Activated T-cell treated with anti-CD3 and anti-CD28 coated beads, Interleukin-2, amount 50 U/mL, for 48 hours (primary cell): ENCODE data around the gene SYNGR2.

Experiments used
- DNase-seq, 2 experiments: peaks; one replicate each; pipeline ENCODE4 v3.0.0-alpha.2; 2020

The SYNGR2 gene

DNA sequence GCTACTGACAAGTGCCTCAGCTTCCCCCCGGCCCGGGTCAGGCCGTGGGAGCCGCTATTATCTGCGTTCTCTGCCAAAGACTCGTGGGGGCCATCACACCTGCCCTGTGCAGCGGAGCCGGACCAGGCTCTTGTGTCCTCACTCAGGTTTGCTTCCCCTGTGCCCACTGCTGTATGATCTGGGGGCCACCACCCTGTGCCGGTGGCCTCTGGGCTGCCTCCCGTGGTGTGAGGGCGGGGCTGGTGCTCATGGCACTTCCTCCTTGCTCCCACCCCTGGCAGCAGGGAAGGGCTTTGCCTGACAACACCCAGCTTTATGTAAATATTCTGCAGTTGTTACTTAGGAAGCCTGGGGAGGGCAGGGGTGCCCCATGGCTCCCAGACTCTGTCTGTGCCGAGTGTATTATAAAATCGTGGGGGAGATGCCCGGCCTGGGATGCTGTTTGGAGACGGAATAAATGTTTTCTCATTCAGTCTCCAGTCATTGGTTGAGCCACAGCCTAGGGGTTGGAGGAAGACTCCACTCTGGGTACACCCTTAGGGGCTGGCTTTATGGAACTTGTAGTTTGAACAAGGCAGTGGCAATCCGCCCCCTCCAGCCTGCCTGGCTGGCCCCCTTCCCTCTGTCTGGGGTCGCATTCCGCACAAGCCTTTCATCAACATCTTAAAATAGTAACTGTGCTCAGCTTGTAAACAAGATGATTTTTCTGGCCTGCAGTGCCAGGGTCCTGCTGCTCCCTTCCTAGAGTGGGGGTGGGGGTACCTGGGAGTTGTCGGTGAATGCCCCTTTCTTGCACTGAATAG is 4.1 kb downstream of the SYNGR2 start:
- peak; percentile 32 to 52 for DNase-seq

DNA sequence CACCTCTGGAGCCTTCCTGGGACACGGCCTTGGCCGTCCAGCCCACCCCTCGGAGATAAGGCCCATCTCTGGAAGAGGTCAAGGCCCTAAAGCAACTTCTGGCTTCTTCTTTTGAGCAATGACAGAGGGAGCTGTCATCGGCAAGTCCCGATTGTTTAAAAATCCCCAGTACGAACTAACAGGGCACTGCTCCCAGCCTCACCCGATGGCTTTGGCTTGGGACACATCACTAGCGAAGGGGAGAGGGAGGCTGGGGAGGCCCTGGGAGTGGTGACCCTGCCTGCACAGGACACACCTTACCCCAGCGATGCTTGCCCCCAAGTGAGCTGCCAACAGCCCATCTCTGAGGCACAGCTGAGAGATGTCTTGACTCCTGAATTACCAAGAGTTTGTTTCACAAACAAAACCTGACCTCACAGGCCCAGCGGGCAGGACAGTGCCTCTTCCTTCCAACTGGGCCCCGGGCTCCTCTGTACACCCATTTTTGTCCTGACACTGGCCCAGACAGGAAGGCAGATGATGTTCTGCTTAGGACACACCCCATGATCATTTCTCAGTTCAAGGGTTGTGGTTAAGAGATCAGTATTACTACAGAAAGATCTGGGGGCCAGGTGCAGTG is 4.8 kb downstream of the SYNGR2 start:
- peak; percentile 43 for DNase-seq

DNA sequence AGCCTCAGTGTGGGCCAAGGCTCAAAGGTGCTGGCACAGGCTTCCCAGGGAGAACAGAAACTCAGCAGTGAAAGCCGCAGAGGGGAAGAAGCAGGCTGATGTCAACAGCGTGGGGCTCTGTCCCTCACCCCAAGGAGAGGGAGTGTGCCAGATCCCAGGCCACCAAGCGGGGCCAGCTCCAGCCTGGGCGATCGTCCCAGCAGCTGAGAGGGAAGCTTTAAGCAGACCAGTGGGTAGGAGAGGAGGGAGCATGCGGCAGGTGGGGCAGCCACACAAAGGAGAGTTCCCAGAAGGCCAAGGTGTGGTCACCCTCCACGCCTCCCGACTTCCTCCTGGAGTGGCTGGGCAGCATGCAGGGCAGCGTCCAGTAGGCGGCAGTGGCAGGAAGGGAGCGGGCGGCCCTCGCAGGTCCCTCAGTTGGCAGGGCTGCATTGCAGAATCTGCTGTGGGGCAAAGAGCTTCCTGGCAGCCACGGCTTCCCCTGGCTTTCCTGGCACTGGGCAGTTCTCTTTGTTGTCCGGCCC is 6.0 kb downstream of the SYNGR2 start:
- DNase-seq = no peak

DNA sequence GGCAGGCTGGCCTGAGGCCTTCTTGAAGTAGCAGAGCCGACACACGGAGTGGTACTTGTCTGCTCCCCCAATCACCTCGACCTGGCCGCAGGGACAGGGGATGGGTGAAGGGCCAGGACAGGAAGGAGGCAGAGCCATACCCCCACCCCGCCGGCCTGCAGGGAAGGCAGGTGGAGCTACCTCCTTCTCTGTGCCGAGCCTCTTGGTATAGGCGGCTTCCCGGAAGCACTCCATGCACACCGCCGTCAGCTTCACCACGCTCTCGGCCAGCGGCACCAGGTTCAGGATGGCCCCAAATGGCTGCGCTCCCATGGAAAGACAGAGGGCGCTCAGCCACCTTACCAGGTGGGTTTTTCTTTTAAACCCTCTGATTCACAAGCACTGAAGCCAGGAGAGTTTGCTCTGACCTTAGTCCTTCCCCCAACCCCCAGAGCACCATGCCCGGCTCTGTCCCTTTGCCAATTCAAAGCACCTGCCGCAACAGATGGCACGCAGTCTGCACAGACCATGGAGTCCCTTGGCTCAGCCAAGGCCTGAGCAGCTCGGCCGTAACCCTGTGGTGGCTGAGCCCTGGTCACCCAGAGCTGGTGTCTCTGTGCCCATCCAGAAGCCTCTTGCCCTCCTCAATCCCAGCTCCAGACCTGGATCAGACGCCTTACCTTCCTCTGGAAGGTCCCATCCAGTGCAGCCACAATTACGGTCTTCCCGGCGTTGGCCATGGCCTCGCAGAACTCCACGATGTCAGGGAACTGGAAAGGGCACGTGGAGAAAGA is 6.7 kb downstream of the SYNGR2 start:
- DNase-seq = peak in 1 of 2 experiments; percentile 26

DNA sequence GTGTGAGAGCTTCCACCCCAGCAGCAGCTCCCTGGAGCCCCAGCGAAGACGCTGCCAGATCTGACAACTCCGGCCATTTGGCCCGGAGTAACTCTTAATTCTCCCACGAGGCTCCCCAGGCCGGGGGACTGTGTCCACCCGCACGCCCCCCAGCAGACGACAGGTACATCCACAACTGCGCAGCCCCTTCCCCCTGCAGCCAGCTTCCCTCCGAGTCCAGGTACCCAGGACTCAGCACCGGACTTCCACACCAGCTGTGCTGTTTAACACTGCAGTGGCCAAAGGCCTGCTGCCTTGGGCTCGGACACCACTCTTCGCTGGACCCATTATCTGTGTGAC is 7.2 kb downstream of the SYNGR2 start:
- no peak for DNase-seq

DNA sequence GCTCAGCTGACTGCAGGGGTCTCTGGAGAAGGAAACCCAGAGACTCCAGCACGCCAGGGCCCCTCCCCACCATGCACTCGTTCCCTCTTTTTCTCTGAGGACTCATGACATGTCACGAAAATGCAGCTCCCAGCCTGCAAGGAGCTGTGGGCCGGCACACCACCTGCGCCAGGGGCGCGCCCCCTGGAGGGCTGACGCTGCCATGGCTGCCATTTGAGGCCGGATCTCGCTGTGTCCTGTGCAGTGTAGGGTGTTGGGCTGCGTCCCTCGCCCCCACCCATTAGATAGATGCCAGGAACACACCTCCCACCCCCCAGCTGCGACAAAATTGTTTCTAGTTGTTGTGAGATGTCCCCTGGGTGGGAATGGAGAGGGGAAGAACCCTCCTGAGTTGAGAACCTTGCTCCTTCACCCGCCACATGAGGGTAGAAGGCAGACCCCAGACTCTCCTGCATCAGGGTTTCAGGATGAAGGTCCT is 8.2 kb downstream of the SYNGR2 start:
- peak; percentile 85 to 87 for DNase-seq

DNA sequence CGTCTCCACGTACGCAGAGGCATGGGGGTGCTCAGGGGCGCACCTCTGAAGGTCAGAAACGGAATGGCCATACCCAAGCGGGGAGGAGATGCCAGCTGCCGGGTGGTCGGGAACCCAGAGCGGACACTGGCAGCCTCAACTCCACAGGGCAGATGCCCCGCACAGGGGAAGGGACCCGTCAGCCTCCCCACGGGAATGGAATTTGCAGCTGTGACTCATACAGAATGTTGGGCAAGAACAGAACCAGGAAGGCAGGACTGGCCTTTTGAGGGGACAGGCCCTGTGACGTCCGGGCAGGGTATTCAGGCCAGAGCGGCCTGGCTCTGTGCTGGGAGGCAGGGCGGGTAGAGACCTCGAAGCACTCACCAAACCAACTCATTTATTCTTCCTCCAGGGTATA is 11.0 kb downstream of the SYNGR2 start:
- no peak for DNase-seq

DNA sequence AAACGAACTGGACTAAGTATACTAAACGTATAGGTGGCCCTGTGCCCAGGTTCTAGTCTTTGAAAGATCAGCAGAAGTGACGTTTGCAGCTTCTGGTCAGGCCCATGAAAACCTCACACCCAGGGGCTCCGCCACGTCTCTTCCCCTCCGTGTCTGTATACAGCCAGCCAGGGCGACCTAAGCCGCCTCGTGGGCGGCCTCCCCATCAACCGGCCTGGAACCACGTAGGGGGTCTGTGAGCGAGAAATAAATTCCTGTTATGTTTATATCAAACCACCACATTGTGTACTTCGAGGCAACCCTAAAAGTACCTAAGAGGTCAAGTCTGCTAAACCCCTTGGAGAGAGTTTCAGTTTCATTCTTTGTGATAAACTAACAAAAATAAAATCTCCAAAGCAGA is 11.7 kb downstream of the SYNGR2 start:
- no peak for DNase-seq

DNA sequence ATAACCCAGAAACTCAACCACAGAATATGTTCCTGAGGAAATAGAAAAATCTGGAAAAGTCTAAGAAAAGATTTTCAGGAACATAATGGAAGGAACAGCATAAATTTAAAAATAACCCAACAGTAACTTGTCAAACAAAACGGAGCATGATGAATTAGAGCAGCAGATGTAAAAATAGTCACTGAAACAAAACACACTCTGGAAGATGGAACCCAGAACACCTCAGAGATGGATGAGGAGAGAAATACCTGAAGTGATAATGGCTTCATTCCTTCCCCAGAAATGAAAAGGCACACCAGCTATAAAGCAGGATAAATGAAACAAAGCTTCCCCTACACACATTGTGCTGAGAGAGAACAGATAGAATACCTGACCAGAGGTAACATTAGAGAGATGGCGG is 12.1 kb downstream of the SYNGR2 start:
- no peak for DNase-seq

DNA sequence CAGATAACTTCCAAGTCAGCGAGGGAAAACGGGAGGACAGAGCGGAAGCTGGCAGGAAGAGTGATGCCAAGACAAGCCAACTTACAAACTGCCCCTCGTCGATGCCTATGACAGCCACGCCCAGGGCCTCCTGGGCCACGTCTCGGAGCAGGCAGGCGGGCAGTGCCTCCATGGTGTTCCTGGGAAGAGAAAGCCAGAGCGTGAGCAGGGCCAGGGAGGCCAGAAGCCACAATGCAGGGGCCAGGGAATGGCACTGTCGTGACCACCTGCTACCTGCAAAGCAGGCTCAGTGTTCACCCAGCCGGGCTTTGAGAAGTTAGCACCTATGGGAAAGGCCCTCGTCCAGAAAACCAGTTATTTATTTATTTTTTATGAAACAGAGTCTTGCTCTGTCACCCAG is 14.1 kb downstream of the SYNGR2 start:
- no peak for DNase-seq

DNA sequence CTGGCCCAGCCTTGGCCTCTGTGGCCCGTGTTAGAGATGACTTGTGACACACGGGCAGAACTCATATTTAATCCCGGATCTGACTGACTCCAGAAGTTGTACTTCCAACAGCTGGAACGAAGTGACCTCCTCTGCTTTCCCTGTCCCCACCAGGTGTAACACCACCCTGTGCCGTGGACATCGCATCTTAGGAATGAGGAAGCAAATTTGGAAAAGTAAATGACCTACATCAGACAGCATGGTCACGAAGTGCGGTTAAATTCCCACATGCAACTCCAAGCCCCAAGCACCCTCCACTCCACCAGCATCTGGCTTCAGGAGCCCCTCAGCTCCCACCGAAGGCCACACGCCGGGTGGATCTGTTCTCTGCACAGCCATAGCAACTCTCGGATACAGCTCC is 15.5 kb downstream of the SYNGR2 start:
- DNase-seq = no peak

DNA sequence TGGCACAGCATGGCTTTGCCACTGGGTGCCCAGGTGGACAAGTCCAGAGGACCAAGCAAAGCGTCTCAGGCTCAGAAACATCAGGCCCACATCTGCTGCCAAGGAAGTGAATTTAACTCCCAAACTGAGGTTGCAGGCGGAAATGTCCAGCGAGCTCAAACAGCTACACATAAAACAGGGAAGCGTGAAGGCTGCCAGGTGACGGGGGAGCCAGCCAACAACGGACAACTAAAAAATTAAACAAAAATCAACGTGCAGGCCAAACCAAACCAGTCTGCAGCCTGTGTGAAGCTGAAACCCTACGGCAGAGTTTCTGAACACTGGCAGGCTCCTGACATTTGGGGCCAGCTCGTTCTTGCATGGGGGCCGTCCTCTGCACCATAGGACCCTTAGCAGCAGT is 16.0 kb downstream of the SYNGR2 start:
- DNase-seq = no peak

DNA sequence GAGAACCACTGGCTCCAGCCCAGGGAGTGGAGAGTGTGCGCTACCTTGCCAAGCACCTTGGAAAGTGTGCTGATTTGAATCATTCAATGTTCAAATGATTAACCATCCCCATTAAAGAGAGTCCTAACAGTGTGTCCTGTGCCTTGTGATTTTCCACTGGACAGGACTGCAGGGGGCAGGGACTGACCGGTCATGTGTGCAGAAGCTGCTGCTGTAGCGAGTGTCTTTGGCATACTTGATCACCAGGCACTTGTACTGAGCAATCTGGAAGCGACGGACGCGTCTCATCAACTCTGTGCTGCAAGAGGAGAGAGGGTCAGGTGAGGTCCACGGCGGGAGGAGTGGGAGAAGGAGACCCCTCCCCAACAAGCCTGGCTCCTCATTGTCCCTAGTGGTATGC is 16.5 kb downstream of the SYNGR2 start:
- DNase-seq = no peak

DNA sequence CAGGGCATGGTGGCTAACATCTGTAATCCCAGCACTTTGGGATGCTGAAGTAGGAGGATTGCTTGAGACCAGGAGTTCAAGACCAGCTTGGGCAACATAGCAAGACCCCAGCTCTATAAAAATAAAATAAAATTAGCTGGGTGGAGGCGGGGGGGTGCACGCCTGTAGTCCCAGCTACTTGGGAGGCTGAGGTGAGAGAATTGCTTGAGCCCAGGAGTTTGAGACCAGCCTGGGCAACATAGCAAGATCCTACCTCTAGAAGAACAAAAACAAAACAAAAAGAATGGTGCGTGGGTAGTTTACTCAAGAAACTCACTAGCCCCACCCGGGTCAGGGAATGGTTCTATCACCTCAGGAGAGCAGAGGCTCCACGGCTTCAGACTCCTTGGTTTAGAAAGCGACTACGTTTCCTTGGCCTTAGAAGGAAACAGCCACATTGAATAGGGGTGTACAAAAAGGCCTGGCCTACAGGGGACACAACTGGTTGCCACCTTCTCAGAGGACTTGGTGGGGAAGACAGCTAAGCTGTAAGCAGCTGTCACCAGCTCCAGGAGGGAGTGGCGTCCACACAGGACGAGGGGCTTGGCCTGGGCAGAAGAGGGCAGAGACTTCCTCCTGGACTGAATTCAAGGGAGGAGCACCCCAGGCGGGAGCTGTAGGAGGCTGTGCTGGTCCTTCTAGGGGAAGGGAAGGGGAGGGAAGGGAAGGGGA is 17.8 kb downstream of the SYNGR2 start:
- peak; percentile 34 to 47 for DNase-seq

DNA sequence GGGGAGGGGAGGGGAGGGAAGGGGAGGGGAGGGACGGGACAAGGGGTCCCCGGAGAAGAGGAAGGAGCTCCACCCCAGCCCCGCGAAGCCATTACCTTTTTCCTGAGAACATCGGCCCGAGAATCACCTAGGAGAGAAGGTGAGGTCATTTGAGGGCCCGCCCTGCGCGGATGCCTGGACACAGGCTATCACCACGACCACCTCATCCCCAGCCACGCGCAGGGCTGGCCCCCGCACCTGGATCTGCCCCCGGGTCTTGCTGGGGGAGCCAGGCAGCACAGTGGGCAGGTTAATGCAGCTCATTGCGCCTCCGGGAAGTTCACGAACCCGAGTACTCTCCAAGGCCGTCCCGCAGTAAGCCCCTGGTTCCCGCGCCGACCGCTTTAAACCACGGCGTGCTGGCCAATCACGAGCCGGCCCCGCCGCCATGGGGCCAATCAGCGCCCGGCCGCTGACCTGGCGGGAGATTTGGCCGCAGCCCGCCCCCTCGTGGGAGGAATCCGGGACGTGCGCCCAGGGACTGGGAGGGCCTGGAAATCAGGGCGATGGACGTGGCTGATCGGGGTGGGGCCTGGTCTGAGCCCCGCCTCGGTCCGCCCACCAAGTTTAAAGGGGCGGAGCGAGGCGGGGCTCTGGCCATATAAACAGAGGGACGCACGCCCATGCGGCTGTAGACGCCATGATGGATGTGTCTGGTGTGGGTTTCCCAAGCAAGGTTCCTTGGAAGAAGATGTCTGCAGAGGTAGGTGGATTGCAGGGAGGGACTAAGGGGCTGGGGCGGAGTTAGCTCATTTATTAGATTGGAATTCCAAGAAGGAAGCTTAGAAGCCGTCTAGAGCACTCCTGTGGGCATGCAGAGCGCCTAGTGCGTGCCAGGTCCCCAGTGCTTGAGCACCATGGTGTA is 18.6 kb downstream of the SYNGR2 start, which contains the start of the genes AFMID and TK1:
Gene AFMID (plus strand): TSS at position 671 of the 904 bp plus-strand sequence. CDS start 9 bp downstream, at position 680.
Gene TK1 (minus strand): TSS at position 361 of the 904 bp plus-strand sequence. CDS start 58 bp downstream, at position 303.
- peak; percentile 99 for DNase-seq

DNA sequence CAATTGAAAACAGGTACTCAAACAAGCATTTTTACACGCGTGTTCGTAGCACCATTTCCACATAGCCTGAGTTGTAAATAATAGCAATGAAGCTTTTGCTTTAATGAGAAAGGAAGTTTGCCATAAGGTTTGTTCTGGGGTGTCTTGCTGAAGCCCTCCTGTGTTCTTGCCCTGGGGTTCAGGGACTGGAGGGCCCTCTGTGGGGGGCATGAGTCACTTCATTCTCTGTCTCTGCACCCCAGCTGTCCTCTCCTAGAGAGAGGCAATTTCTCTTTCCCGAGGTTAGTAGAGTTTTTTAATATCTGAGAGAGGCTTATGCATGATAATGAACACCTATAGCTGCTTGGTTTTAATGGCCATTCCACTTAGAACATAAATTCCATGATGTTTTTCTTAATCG is 28.3 kb downstream of the SYNGR2 start:
- no peak for DNase-seq

DNA sequence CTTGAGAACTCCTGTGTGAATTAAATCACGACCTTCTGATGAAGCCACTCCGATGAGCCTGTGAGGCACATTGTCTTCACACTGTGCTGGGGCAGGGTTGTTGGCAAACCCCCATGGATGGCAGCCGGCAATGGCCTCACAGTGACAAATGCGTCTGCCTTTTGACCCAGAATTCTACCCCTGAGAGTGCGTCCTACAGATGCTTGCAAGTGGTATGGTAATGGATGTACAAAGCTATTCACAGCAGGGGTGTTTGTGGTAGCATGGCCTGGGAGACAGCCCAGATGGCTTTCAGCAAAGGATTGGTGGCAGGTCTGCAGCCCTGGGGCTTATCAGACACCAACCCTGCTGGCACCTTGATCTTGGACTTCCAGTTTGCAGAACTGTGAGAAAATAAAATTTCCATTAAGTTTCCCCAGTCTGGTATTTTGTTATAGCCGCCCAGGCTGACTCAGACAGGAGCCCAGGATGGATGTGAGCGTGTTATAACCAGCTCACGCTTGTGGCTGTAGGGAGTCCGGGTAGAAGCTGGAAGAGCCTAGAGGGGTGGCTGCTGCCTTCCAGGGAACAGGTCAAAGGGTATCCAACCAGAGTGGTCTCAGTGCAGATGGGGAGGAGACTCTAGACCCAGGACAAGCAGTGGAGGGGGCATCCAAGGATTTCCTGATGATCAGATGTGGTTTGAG is 28.9 kb downstream of the SYNGR2 start:
- DNase-seq = no peak

DNA sequence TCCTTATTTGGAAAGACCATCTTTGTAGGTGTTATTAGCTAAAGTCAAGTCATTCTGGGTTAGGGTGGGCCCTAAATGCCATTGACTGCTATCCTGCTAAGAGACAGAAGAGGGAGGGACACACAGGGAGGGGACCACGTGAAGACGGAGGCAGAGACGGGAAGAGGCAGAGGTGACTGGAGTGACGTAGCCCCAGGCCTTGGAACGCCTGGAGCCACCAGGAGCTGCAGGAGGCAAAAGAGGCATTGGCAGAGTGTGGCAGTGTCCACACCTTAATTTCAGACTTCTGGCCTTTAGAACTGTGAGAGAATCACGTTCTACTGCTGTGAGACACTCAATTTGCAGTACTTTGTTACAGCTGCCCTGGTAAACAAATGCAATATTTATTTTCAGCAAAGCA is 32.1 kb downstream of the SYNGR2 start:
- no peak for DNase-seq

DNA sequence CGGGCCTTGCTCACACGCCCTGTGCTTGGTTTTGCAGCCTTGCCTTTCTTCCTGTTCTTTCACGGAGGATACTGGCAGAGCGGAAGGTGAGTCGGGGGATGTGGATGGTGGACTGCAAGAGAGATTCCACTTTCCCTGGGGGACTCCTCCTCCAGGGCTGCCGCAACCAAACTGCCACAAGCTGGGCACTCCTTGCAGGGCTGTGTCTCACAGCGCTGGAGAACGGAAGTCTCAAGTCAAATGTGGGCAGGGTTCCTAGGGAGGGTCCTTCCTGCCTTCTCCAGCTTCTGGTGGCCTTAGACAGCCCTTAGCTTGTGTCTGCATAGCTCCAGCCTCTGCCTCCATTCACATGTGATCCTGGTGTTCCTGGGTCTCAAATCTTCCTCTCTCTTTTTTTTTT is 34.3 kb downstream of the SYNGR2 start:
- no peak for DNase-seq

DNA sequence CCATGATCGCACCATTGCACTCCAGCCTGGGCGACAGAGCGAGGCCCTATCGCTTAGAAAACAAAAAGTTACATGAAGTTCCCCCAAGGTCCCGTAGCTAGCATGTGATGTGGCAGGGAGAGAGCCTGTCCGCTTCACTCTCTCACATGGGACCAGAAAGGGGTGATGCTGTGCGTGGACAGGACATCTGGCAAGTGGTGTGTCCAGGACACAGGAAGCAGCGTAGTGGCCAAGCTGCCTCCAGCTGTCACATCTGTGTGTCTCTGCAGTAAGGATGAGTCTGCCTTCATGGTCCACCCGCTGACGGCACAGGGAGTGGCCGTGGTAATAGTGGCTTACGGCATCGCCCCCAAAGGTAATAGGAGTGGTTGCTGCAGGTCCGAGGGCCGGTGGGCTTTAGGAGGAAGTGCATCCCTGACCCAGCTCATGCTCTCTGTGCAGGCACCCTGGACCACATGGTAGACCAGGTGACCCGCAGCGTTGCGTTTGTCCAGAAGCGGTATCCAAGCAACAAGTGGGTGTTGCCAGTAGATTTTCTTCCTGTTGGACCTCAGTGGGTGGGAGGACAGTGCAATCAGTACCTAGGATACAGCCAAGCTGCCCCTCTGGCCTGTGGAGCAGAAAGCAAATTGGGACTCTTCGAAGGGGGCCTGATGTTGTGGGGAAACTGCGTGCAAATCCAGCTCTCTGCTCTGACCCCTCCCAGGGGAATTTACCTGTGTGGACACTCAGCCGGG is 36.2 kb downstream of the SYNGR2 start:
- DNase-seq = no peak
